ENCODE results near the gene PFAS. TPM values are rescaled to one million over a fixed set of nuclear protein-coding genes. Genes with fewer than 3 reads are reported as not detected.
"Not testable (repeated sequence)": the region's sequence is repeated elsewhere in the genome, so short reads cannot be mapped to it uniquely, and the experiment has no call there.

PFAS gene
- total and polyA plus RNA-seq, 10 donors = 12.6 to 70.3 (median 26.4) TPM

GRCh38 chr17:8243827-8244226, 5.3 kb upstream of the PFAS start:
- intact Hi-C loops (cut with DNase I; ENCODE audit: low total_unique reads) = no loop called here
- peaks cover 0 to 69% (median 42%) of the 10 kb centered on the region in 6 donors for H3K36me3 ChIP-seq
- no peaks in the 10 kb centered on the region for H3K9me3 ChIP-seq
- H3K4me3 ChIP-seq = no peak overlapping the region
- peak overlapping the region in 3 of 8 donors; percentile 13 to 56 (median 20) for H3K27ac ChIP-seq
- H3K4me1 ChIP-seq = peaks cover 0 to 59% (median 30%) of the 10 kb centered on the region in 6 donors
- no peak for DNase-seq
- WGBS, 5 donors = 82 to 94% (median 86%) methylated on average over 5 of the region's 5 CpGs
- no peak for TF ChIP-seq POLR2A (IDR thresholded peaks at IDR 0.05)
- no peak for TF ChIP-seq POLR2AphosphoS5 (IDR thresholded peaks at IDR 0.05)
- TF ChIP-seq CTCF (IDR thresholded peaks at IDR 0.05 in 8 of 11, conservative IDR thresholded peaks at IDR 0.05 in 3 of 11) = no peak
- no peaks in the 10 kb centered on the region for H3K27me3 ChIP-seq (replicated peaks in 1 of 7)

GRCh38 chr17:8244768-8245167, 4.3 kb upstream of the PFAS start:
- 96 to 98% (median 97%) methylated on average over 8 of the region's 8 CpGs for WGBS, 5 donors

GRCh38 chr17:8249621-8250500, 772 bp downstream of the PFAS start:
- DNase-seq = no peak
- no peaks in the 10 kb centered on the region for H3K27me3 ChIP-seq (replicated peaks in 1 of 7)
- intact Hi-C loops (cut with DNase I; ENCODE audit: low total_unique reads) = no loop called here
- peak overlapping the region; percentile 62 to 90 (median 77) for H3K4me3 ChIP-seq
- 13 to 19% (median 15%) methylated on average over 10 of the region's 10 CpGs for WGBS, 5 donors
- peaks cover 7 to 36% (median 32%) of the 10 kb centered on the region in 6 donors for H3K4me1 ChIP-seq
- no peak for TF ChIP-seq CTCF (IDR thresholded peaks at IDR 0.05 in 8 of 11, conservative IDR thresholded peaks at IDR 0.05 in 3 of 11)
- no peak for TF ChIP-seq POLR2AphosphoS5 (IDR thresholded peaks at IDR 0.05)
- TF ChIP-seq POLR2A (IDR thresholded peaks at IDR 0.05) = no peak
- H3K9me3 ChIP-seq = no peaks in the 10 kb centered on the region
- peak overlapping the region; percentile 99 to 100 (median 99) for H3K27ac ChIP-seq
- peaks cover 0 to 24% (median 16%) of the 10 kb centered on the region in 6 donors for H3K36me3 ChIP-seq

More at GRCh38 chr17:8244768-8245167, 4.3 kb upstream of the PFAS start:
- H3K36me3 ChIP-seq = peaks cover 0 to 59% (median 33%) of the 10 kb centered on the region in 6 donors
- DNase-seq = no peak
- H3K4me3 ChIP-seq = no peak overlapping the region
- H3K27ac ChIP-seq = peak overlapping the region in 2 of 8 donors; percentile 20 to 99
- no peaks in the 10 kb centered on the region for H3K9me3 ChIP-seq
- intact Hi-C loops (cut with DNase I; ENCODE audit: low total_unique reads) = no loop called here
- peaks cover 3 to 66% (median 36%) of the 10 kb centered on the region in 6 donors for H3K4me1 ChIP-seq
- H3K27me3 ChIP-seq (replicated peaks in 1 of 7) = no peaks in the 10 kb centered on the region
- TF ChIP-seq POLR2A (IDR thresholded peaks at IDR 0.05) (no peak), POLR2AphosphoS5 (IDR thresholded peaks at IDR 0.05) (no peak), CTCF (IDR thresholded peaks at IDR 0.05 in 8 of 11, conservative IDR thresholded peaks at IDR 0.05 in 3 of 11) (no peak)

- 60 to 100% (median 90%) methylated on average over 2 of the region's 2 CpGs for WGBS, 5 donors
- intact Hi-C loops (cut with DNase I; ENCODE audit: low total_unique reads); H3K27ac ChIP-seq; H3K27me3 ChIP-seq (replicated peaks in 1 of 7); DNase-seq; H3K4me3 ChIP-seq; H3K9me3 ChIP-seq: not testable (repeated sequence)
- peaks cover 0 to 29% (median 26%) of the 10 kb centered on the region in 6 donors for H3K36me3 ChIP-seq
- H3K4me1 ChIP-seq = peaks cover 7 to 22% (median 18%) of the 10 kb centered on the region in 6 donors
These were observed 2.3 kb downstream of the PFAS start for GRCh38 chr17:8251411-8251810.
